Adrenal gland (tissue), 5 donors: Measurements from ENCODE around the gene METTL1.
A peak's percentile ranks its signal among the peaks of the same experiment; 100 is the strongest.

Experiments used
- POLR2A ChIP-seq, 2 donors: fragments of 450-650 bp; IDR thresholded peaks; one replicate each; pipeline ENCODE4 v1.6.1; 2017; ENCODE audit warnings: antibody characterized with exemption in 2 of 2, mild to moderate bottlenecking in 2 of 2, moderate library complexity in 1 of 2
- TF ChIP-seq, protein P1 (sequence below), 6 experiments: fragments of 450-650 bp in 4 of 6; fragments of 200-600 bp in 2 of 6; sonication (generic) in 1 of 6; IDR thresholded peaks; 1 replicate in 5 of 6; 2 replicates in 1 of 6; pipeline versions ENCODE4 v1.5.1 to v1.8.0; 2016 to 2021; ENCODE audit warnings: antibody characterized with exemption in 6 of 6, mild to moderate bottlenecking in 2 of 6, moderate library complexity in 1 of 6
- donor health status: DM: no; HTN: no; CAD: no.

- TF ChIP-seq POLR2A (IDR thresholded peaks at IDR 0.05), result peak in 1 of 2 donors; percentile 5
- TF ChIP-seq, protein P1, sequence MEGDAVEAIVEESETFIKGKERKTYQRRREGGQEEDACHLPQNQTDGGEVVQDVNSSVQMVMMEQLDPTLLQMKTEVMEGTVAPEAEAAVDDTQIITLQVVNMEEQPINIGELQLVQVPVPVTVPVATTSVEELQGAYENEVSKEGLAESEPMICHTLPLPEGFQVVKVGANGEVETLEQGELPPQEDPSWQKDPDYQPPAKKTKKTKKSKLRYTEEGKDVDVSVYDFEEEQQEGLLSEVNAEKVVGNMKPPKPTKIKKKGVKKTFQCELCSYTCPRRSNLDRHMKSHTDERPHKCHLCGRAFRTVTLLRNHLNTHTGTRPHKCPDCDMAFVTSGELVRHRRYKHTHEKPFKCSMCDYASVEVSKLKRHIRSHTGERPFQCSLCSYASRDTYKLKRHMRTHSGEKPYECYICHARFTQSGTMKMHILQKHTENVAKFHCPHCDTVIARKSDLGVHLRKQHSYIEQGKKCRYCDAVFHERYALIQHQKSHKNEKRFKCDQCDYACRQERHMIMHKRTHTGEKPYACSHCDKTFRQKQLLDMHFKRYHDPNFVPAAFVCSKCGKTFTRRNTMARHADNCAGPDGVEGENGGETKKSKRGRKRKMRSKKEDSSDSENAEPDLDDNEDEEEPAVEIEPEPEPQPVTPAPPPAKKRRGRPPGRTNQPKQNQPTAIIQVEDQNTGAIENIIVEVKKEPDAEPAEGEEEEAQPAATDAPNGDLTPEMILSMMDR (IDR thresholded peaks at IDR 0.05), result no peak
Measured at GRCh38 chr12:57815177-57816000, 43.5 kb upstream of the METTL1 start.
